SU-DHL-6 (cell line): Measurements from ENCODE around the gene TBX2.

Experiments used
- H2AFZ ChIP-seq: fragments of 200-600 bp; sonication (generic); 2 replicates; pipeline ENCODE4 v1.6.1; 2014; ENCODE audit warnings: low read depth, mild to moderate bottlenecking, moderate library complexity, mixed read lengths, antibody characterized with exemption, low read length; ENCODE audit not compliant: severe bottlenecking
- H3F3A ChIP-seq: fragments of 200-600 bp; shearing (Covaris generic); 2 replicates; pipeline ENCODE4 v1.6.0; 2016; ENCODE audit warnings: antibody characterized with exemption, mild to moderate bottlenecking; ENCODE audit not compliant: insufficient read depth
- H3K27ac ChIP-seq: fragments of 200-600 bp; sonication (generic); 2 replicates; pipeline ENCODE4 v1.5.1; 2016; ENCODE audit warnings: low read depth, mild to moderate bottlenecking, low read length, moderate library complexity, mixed read lengths
- H3K27me3 ChIP-seq: fragments of 200-600 bp; sonication (generic), shearing (Covaris generic); 2 replicates; pipeline ENCODE4 v1.6.0; 2014; ENCODE audit warnings: mild to moderate bottlenecking, low read length
- H3K36me3 ChIP-seq: fragments of 200-600 bp; sonication (generic); 2 replicates; pipeline ENCODE4 v1.6.1; 2014; ENCODE audit warnings: mild to moderate bottlenecking, low read length, mixed read lengths
- H3K4me2 ChIP-seq: fragments of 300-600, 200-600 bp; shearing (Covaris generic), sonication (generic); 2 replicates; pipeline ENCODE4 v1.6.0; 2014; ENCODE audit warnings: low read length, low read depth, mild to moderate bottlenecking; ENCODE audit not compliant: poor library complexity, severe bottlenecking
- H3K4me3 ChIP-seq: fragments of 200-600 bp; sonication (generic); 2 replicates; pipeline ENCODE4 v1.5.1; 2014; ENCODE audit warnings: antibody characterized with exemption, low read length, mild to moderate bottlenecking, mixed read lengths; ENCODE audit not compliant: insufficient read depth, poor library complexity, severe bottlenecking
- H3K79me2 ChIP-seq: fragments of 200-600 bp; sonication (generic); 2 replicates; pipeline ENCODE4 v1.6.1; 2014; ENCODE audit warnings: mild to moderate bottlenecking, low read length, moderate library complexity; ENCODE audit not compliant: insufficient read depth
- H3K9ac ChIP-seq: fragments of 200-600 bp; sonication (generic); 2 replicates; pipeline ENCODE4 v1.7.0; 2014; ENCODE audit warnings: mild to moderate bottlenecking, low read length
- H3K9me2 ChIP-seq: fragments of 200-600 bp; sonication (generic); replicated peaks from 2 replicates; pipeline ENCODE4 v1.6.1; 2014; ENCODE audit warnings: low read length; ENCODE audit not compliant: insufficient read depth
- H3K9me3 ChIP-seq: fragments of 200-600 bp; sonication (generic); 2 replicates; pipeline ENCODE4 v1.6.1; 2014; ENCODE audit warnings: low read length, mixed read lengths; ENCODE audit not compliant: insufficient read depth
- H4K20me1 ChIP-seq: fragments of 200-600 bp; sonication (generic); 2 replicates; pipeline ENCODE4 v1.6.1; 2014; ENCODE audit warnings: low read depth, mild to moderate bottlenecking, antibody characterized with exemption, low read length, moderate library complexity, mixed read lengths
- CTCF ChIP-seq: fragments of 200-600 bp; sonication (generic); IDR thresholded peaks from one replicate; pipeline ENCODE4 v1.5.1; 2017; ENCODE audit warnings: antibody characterized with exemption, mild to moderate bottlenecking, low read length, moderate library complexity; ENCODE audit not compliant: insufficient read depth, poor library complexity, severe bottlenecking
- EZH2phosphoT487 ChIP-seq: fragments of 200-600 bp; sonication (generic), shearing (Covaris generic); conservative IDR thresholded peaks from 2 replicates; pipeline ENCODE4 v1.6.1; 2018; ENCODE audit warnings: mild to moderate bottlenecking, antibody characterized with exemption, low read length, moderate library complexity, mixed read lengths

Gene TBX2

GRCh38 chr17:61419496-61420046 lies 19.9 kb downstream of the TBX2 start:
- H3K27ac ChIP-seq, result no peak overlapping the region
- no peak overlapping the region for H2AFZ ChIP-seq
- H3F3A ChIP-seq, result no peaks in the 10 kb centered on the region
- no peaks in the 10 kb centered on the region for H3K9me3 ChIP-seq
- H3K9me2 ChIP-seq, result no peaks in the 10 kb centered on the region
- H3K27me3 ChIP-seq, result no peaks in the 10 kb centered on the region
- H3K4me3 ChIP-seq, result no peak overlapping the region
- no peak overlapping the region for H3K4me2 ChIP-seq
- no peaks in the 10 kb centered on the region for H3K36me3 ChIP-seq
- H3K9ac ChIP-seq, result no peak overlapping the region
- no peaks in the 10 kb centered on the region for H4K20me1 ChIP-seq
- no peaks in the 10 kb centered on the region for H3K79me2 ChIP-seq
- TF ChIP-seq EZH2phosphoT487, result no peak
- no peak for TF ChIP-seq CTCF

DNA sequence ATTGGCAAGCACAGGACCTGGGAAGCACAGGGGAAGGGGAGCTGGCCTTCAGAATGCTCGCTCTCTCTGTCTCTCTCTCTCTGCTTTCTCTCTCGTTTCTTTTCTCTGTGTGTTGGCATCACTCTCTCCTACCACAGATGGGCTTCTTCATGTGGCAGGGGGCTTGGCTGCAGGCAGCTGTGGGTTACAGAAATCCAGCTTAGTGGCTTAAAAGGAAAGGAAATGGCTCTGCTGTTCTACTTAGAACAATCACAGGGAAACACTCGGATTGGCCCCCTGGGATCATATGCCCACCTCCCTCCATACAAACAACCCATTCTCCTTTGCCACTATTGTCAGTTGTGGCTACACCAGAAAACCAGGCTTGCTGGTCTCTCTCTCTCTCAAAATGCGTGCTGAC lies 20.4 kb downstream of the TBX2 start:
- no peak overlapping the region for H3K4me2 ChIP-seq
- no peaks in the 10 kb centered on the region for H3K36me3 ChIP-seq
- H3K27ac ChIP-seq, result no peak overlapping the region
- no peaks in the 10 kb centered on the region for H3K9me2 ChIP-seq
- no peak overlapping the region for H3K9ac ChIP-seq
- H3F3A ChIP-seq, result no peaks in the 10 kb centered on the region
- no peaks in the 10 kb centered on the region for H3K9me3 ChIP-seq
- no peak overlapping the region for H2AFZ ChIP-seq
- H3K79me2 ChIP-seq, result no peaks in the 10 kb centered on the region
- no peaks in the 10 kb centered on the region for H4K20me1 ChIP-seq
- no peak overlapping the region for H3K4me3 ChIP-seq
- TF ChIP-seq CTCF (no peak), EZH2phosphoT487 (no peak)
- H3K27me3 ChIP-seq, result no peaks in the 10 kb centered on the region

DNA sequence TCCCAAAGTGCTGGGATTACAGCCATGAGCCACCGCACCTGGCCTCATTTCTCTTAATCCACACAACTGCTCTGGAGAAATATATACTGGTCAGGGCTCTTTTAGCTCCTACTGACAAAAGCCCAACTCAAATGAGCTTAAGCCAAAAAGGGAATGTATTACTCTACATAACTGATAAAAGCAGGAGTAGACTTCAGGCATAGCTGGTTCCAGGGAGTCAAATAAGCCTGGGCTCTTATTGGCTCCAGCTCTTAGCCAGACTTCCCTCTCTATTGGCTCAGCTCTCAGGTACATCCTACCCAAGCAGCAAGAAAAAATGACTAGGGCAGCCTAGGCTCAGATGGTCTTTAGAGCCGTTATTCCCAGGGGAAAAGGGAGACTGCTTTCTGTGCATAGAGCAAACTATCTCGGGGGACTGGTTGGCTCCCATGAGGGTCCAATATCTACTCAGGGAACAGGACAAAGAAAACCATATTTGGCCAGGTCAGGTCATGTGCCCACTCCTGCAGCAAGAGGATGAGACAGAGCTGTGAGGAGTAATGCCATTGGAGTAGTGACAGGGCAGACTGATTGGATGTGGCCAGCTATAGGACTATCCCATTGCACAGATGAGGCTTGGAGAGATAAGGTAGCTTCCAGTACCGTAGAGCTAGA lies 21.2 kb downstream of the TBX2 start:
- H3K9me3 ChIP-seq, result no peaks in the 10 kb centered on the region
- H3K27ac ChIP-seq, result no peak overlapping the region
- no peak overlapping the region for H3K4me2 ChIP-seq
- H3K9me2 ChIP-seq, result no peaks in the 10 kb centered on the region
- H3K27me3 ChIP-seq, result no peaks in the 10 kb centered on the region
- no peak overlapping the region for H2AFZ ChIP-seq
- no peaks in the 10 kb centered on the region for H3F3A ChIP-seq
- no peaks in the 10 kb centered on the region for H3K36me3 ChIP-seq
- TF ChIP-seq CTCF (no peak), EZH2phosphoT487 (no peak)
- H4K20me1 ChIP-seq, result no peaks in the 10 kb centered on the region
- H3K4me3 ChIP-seq, result no peak overlapping the region
- no peaks in the 10 kb centered on the region for H3K79me2 ChIP-seq
- no peak overlapping the region for H3K9ac ChIP-seq
